ENCODE data around the gene CTBP2. TPM values are rescaled to one million over a fixed set of nuclear protein-coding genes. Genes with fewer than 3 reads are reported as not detected.

The CTBP2 gene
- polyA plus RNA-seq, 1 donor (not counting 4 experiments of a cell fraction or from before 2014, with no cell fraction given): 76.0 TPM

GRCh38 chr10:124955243-124955642 is 205.1 kb downstream of the CTBP2 start:
- Histone ChIP-seq H2AFZ (ENCODE audit: control insufficient read depth, low read length) (no peak overlapping the region), H3K9me1 (ENCODE audit: control insufficient read depth, extremely low read depth, insufficient read depth, low read length) (peaks cover 3% of the 10 kb centered on the region), H4K20me1 (ENCODE audit: control insufficient read depth, extremely low read depth, insufficient read depth, low read length) (peaks cover 2% of the 10 kb centered on the region), H3K4me1 (ENCODE audit: control insufficient read depth, extremely low read depth, insufficient read depth, low read length) (no peaks in the 10 kb centered on the region), H3K79me2 (ENCODE audit: control insufficient read depth, insufficient read depth, low read length) (peaks cover 44% of the 10 kb centered on the region), H3K9me3 (ENCODE audit: control insufficient read depth, low read depth, low read length) (no peaks in the 10 kb centered on the region), H3K27ac (ENCODE audit: control insufficient read depth, insufficient read depth, low read length) (no peak overlapping the region), H3K36me3 (ENCODE audit: control insufficient read depth in 2 of 2, extremely low read depth in 1 of 2, insufficient read depth in 2 of 2, low read length in 2 of 2) (peaks cover 0 to 3% of the 10 kb centered on the region in 2 experiments), H3K27me3 (ENCODE audit: control insufficient read depth, extremely low read depth, insufficient read depth, low read length) (no peaks in the 10 kb centered on the region), H3K4me2 (ENCODE audit: control insufficient read depth, extremely low read depth, insufficient read depth, low read depth, low read length) (no peak overlapping the region), H3K9ac (ENCODE audit: control insufficient read depth, extremely low read depth, insufficient read depth, low read length) (no peak overlapping the region), H3K4me3 (ENCODE audit: control insufficient read depth in 2 of 3, extremely low read depth in 1 of 3, insufficient read depth in 2 of 3, low read depth in 1 of 3, low read length in 3 of 3) (no peak overlapping the region)
- FAIRE-seq: no peak
- dilution Hi-C loops (cut with MboI; ENCODE audit: extremely low pct_ligation_motif_present, low sequenced_read_pairs): no loop called here
- no peak for DNase-seq (ENCODE audit: low read depth, low spot score)
- TF ChIP-seq EZH2 (IDR thresholded peaks at IDR 0.05; ENCODE audit: low read length) (no peak), CTCF (optimal IDR thresholded peaks at IDR 0.05 in 1 of 3, IDR thresholded peaks at IDR 0.05 in 1 of 3, conservative IDR thresholded peaks at IDR 0.05 in 1 of 3; ENCODE audit: extremely low read depth in 1 of 3, insufficient read depth in 2 of 3, low read length in 3 of 3) (no peak)

GRCh38 chr10:124953421-124953820 is 206.9 kb downstream of the CTBP2 start:
- peak; percentile 39 for FAIRE-seq

More at GRCh38 chr10:124953421-124953820, 206.9 kb downstream of the CTBP2 start:
- Histone ChIP-seq H3K27ac (ENCODE audit: control insufficient read depth, insufficient read depth, low read length) (no peak overlapping the region), H3K4me1 (ENCODE audit: control insufficient read depth, extremely low read depth, insufficient read depth, low read length) (no peaks in the 10 kb centered on the region), H3K4me3 (ENCODE audit: control insufficient read depth in 2 of 3, extremely low read depth in 1 of 3, insufficient read depth in 2 of 3, low read depth in 1 of 3, low read length in 3 of 3) (no peak overlapping the region), H3K9ac (ENCODE audit: control insufficient read depth, extremely low read depth, insufficient read depth, low read length) (no peak overlapping the region), H4K20me1 (ENCODE audit: control insufficient read depth, extremely low read depth, insufficient read depth, low read length) (peaks cover 2% of the 10 kb centered on the region), H3K9me1 (ENCODE audit: control insufficient read depth, extremely low read depth, insufficient read depth, low read length) (peaks cover 3% of the 10 kb centered on the region), H3K79me2 (ENCODE audit: control insufficient read depth, insufficient read depth, low read length) (peaks cover 42% of the 10 kb centered on the region), H3K4me2 (ENCODE audit: control insufficient read depth, extremely low read depth, insufficient read depth, low read depth, low read length) (no peak overlapping the region), H3K9me3 (ENCODE audit: control insufficient read depth, low read depth, low read length) (no peaks in the 10 kb centered on the region), H3K27me3 (ENCODE audit: control insufficient read depth, extremely low read depth, insufficient read depth, low read length) (no peaks in the 10 kb centered on the region), H2AFZ (ENCODE audit: control insufficient read depth, low read length) (no peak overlapping the region), H3K36me3 (ENCODE audit: control insufficient read depth in 2 of 2, extremely low read depth in 1 of 2, insufficient read depth in 2 of 2, low read length in 2 of 2) (peaks cover 0 to 3% of the 10 kb centered on the region in 2 experiments)
- DNase-seq (ENCODE audit: low read depth, low spot score): no peak
- TF ChIP-seq EZH2 (IDR thresholded peaks at IDR 0.05; ENCODE audit: low read length) (no peak), CTCF (optimal IDR thresholded peaks at IDR 0.05 in 1 of 3, IDR thresholded peaks at IDR 0.05 in 1 of 3, conservative IDR thresholded peaks at IDR 0.05 in 1 of 3; ENCODE audit: extremely low read depth in 1 of 3, insufficient read depth in 2 of 3, low read length in 3 of 3) (no peak)
- dilution Hi-C loops (cut with MboI; ENCODE audit: extremely low pct_ligation_motif_present, low sequenced_read_pairs): no loop called here

Data from keratinocyte (primary cell).